NB4 (cell line): Measurements from ENCODE around the gene NOP56.

ENCODE experiments used
- CTCF ChIP-seq: IDR thresholded peaks from one replicate; pipeline ENCODE4 v1.5.1; 2012; ENCODE audit warnings: low read depth, low read length
- MAX ChIP-seq: IDR thresholded peaks from 2 replicates; pipeline ENCODE4 v1.6.1; 2011; ENCODE audit warnings: low read depth, low read length
- MYC ChIP-seq: IDR thresholded peaks from 2 replicates; pipeline ENCODE4 v1.6.1; 2011; ENCODE audit warnings: low read depth, low read length
- POLR2A ChIP-seq: IDR thresholded peaks from 2 replicates; pipeline ENCODE4 v1.6.1; 2011; ENCODE audit warnings: mild to moderate bottlenecking; ENCODE audit not compliant: insufficient read length; ENCODE audit errors: extremely low read depth

GRCh38 chr20:2680046-2680445 lies 27.6 kb downstream of the NOP56 start:
- no peak for TF ChIP-seq POLR2A
- TF ChIP-seq MYC: 0 out of 2 replicates have a peak, but pooled peaks have one; percentile 27
- TF ChIP-seq CTCF: no peak
- TF ChIP-seq MAX: 0 out of 2 replicates have a peak, but pooled peaks have one; percentile 7
